ENCODE measurements around the gene SPON1.

The SPON1 gene

GRCh38 chr11:14309425-14310192 is 347.1 kb downstream of the SPON1 start:
- Mint-ChIP-seq H3K27me3 (no peaks in the 10 kb centered on the region), H3K4me1 (peaks cover 25% of the 10 kb centered on the region), H3K36me3 (peaks cover 1% of the 10 kb centered on the region), H3K9me3 (no peaks in the 10 kb centered on the region), H3K4me3 (no peak overlapping the region), H3K27ac (no peak overlapping the region)

GRCh38 chr11:14310679-14311078 is 348.2 kb downstream of the SPON1 start:
- Mint-ChIP-seq H3K27me3 (no peaks in the 10 kb centered on the region), H3K27ac (no peak overlapping the region), H3K4me1 (peaks cover 30% of the 10 kb centered on the region), H3K36me3 (peaks cover 1% of the 10 kb centered on the region), H3K9me3 (no peaks in the 10 kb centered on the region), H3K4me3 (no peak overlapping the region)

- H3K27me3 Mint-ChIP-seq, result no peaks in the 10 kb centered on the region
- peaks cover 38% of the 10 kb centered on the region for H3K4me1 Mint-ChIP-seq
- H3K4me3 Mint-ChIP-seq, result peak overlapping the region; percentile 33
- H3K27ac Mint-ChIP-seq, result peak overlapping the region; percentile 79
- H3K36me3 Mint-ChIP-seq, result peaks cover 5% of the 10 kb centered on the region
- H3K9me3 Mint-ChIP-seq, result no peaks in the 10 kb centered on the region
Measured at GRCh38 chr11:14312736-14313438, 350.4 kb downstream of the SPON1 start.

- H3K4me3 Mint-ChIP-seq, result peak overlapping the region; percentile 78
- H3K4me1 Mint-ChIP-seq, result peaks cover 49% of the 10 kb centered on the region
- no peaks in the 10 kb centered on the region for H3K9me3 Mint-ChIP-seq
- peaks cover 5% of the 10 kb centered on the region for H3K36me3 Mint-ChIP-seq
- H3K27ac Mint-ChIP-seq, result peak overlapping the region; percentile 93
- no peaks in the 10 kb centered on the region for H3K27me3 Mint-ChIP-seq
Measured at GRCh38 chr11:14314127-14314526, 351.6 kb downstream of the SPON1 start.

GRCh38 chr11:14315130-14315529 is 352.6 kb downstream of the SPON1 start:
- peak overlapping the region; percentile 55 for H3K27ac Mint-ChIP-seq
- H3K9me3 Mint-ChIP-seq, result no peaks in the 10 kb centered on the region
- peaks cover 57% of the 10 kb centered on the region for H3K4me1 Mint-ChIP-seq
- peaks cover 5% of the 10 kb centered on the region for H3K36me3 Mint-ChIP-seq
- no peak overlapping the region for H3K4me3 Mint-ChIP-seq
- no peaks in the 10 kb centered on the region for H3K27me3 Mint-ChIP-seq

Measured in activated naive CD4-positive, alpha-beta T cell treated with anti-CD3 and anti-CD28 coated beads, Interleukin-2, amount 50 U/mL, for 24 hours (primary cell).